CD4-positive, alpha-beta T cell treated with Interleukin-10 for 1 hour (primary cell): Measurements from ENCODE around the gene SPTBN1.

Experiments used
- DNase-seq: peaks from one replicate; pipeline ENCODE4 v3.0.0-alpha.2; 2020

SPTBN1 gene

DNA sequence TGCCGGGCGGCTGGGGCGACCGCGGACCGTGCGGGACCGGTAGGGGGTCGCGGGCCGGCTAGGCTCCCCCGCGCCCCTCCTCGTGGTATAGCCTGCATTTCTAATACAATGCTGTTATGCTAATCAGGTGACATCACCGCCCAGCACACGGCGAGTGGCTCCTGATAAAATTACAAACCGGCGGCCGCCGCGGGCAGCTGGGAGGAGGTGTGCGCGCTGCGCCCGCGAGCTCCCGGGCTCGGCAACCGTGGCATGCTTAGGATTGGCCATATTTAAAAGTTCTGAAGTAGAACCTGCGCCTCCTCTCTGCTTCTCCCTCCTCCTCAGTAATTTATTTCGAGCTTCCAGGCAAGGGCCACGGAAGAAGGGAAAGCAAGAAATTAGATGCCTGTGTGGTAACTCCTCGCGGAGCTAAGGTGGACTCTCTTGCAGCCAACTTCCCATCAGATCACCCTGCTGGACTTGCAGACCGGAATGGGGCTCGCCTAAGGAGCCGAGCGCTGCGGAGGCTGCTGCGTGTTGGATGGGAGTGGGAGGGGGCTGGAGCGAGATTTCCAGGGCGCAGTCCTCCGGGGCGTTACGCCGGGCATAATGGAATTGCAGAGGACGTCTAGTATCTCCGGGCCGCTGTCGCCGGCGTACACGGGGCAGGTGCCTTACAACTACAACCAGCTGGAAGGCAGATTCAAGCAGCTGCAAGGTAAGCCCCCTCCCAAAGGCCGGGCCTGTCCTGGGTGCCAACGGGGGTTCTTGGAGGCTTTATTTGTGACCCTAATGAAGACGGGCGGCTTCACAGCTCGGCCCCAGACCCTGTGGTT, 102.3 kb downstream of the SPTBN1 start:
- peak; percentile 78 for DNase-seq

DNA sequence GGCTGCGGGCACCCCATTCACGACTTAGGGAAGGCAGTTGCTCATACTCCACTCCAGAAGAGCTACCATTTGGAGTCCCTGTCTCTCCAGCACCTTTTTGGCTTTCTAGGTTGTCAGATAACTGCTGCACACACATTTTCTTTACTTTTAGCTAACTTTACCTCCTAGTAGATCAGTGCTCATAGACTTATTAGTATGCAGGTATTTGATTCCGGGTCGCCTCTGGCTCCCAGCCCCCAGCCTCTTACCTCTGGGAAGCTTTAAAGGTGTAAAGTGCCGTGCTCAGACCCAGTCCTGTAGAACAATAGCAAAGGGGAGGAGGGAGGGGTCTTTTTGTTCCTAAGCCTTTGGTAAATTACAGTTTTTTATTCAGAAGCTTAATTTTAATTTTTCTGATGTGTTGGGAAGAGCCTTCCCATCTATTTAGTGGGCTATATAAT, 102.9 kb downstream of the SPTBN1 start:
- DNase-seq: no peak

- DNase-seq: no peak
Measured at GRCh38 chr2:54559593-54560145, 103.5 kb downstream of the SPTBN1 start.

- DNase-seq: peak; percentile 64
Measured at GRCh38 chr2:54560146-54560881, 104.2 kb downstream of the SPTBN1 start.

- no peak for DNase-seq
Measured at GRCh38 chr2:54561010-54561409, 104.9 kb downstream of the SPTBN1 start.

- no peak for DNase-seq
Measured at GRCh38 chr2:54564439-54564838, 108.3 kb downstream of the SPTBN1 start.

DNA sequence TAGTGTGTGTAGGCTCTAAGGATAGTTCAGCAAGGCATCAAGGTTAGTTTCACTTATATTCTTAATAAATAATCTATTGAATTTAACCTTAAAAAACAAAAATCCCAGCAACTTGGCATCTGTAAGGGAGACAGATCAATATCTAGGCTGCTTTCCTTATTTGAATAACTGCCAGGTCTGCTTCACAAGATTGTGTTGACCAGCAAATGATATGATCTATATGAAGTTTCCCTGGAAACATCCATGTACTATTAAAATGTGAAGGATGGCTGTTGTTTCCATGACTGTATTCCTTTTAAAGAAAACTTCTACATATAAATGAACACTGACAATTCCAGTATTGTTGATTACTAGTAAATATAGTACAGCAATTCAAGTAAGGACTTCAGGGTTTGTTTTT, 109.4 kb downstream of the SPTBN1 start:
- DNase-seq: no peak

DNA sequence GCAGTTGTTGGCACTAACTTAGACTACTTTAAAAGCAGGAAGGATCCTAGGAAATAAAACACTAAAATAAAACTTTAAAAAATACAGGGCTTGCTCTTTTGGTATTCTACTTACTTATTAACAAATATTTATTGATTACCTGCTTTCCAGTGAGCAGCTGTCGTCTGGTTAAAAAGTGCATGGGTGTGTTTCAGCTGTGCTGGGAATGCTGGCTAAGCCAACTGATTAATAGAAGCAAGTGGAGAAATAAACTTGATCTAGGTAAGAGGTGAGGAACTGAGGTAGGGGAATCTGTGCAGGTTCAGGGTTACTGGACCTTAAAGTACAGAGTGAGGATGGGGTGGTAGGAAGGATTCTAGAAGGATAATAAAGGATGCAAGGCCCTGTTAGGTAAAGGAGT, 110.8 kb downstream of the SPTBN1 start:
- no peak for DNase-seq

DNA sequence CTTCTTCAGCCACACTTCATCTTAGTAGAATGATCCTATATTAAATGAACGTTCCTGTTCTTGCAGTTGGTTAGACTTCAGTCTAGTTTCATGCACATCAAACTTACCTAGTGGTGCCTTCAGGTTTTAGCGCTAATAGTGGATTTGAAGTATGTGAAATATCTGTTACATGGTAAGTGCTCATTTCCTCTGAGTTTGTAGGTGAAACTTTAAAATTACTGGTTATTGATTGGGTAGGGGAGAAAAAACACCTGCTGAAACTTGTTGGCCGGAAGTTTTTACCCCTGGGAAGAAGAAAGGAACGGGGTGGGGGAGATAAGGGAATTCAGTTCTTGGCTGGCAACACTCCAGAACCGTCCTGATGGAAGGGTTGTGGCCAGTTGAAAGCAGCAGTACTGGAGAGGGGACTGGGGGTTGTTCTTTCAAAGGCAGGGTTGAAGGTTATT, 112.8 kb downstream of the SPTBN1 start:
- DNase-seq: peak; percentile 41

GRCh38 chr2:54569745-54570301, 113.7 kb downstream of the SPTBN1 start:
- peak; percentile 57 for DNase-seq

DNA sequence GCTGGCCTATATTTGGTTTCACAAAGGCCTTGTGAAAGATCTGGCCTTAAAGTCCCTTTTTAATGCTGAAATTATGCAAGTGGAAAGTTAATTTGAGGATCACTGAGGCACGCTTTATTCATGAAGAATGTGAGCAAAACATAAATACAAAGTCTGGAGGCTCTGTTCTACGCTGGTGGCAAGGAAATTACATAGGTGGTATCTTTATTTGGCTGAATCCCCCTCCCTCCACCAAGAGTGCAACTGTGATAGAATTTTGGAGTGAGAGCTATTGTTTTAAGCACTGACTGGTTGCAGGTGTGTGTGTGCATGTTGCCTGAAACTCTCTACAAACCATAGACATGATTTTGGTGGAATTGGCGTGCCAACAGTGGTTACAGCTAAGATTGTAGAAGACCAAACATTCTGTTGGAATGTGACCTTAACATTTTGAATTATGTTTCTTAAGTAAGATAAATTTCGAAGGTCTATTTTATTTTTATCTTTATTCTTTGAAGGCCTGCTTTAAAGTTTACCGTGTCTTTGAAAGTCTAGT, 114.3 kb downstream of the SPTBN1 start:
- no peak for DNase-seq

DNA sequence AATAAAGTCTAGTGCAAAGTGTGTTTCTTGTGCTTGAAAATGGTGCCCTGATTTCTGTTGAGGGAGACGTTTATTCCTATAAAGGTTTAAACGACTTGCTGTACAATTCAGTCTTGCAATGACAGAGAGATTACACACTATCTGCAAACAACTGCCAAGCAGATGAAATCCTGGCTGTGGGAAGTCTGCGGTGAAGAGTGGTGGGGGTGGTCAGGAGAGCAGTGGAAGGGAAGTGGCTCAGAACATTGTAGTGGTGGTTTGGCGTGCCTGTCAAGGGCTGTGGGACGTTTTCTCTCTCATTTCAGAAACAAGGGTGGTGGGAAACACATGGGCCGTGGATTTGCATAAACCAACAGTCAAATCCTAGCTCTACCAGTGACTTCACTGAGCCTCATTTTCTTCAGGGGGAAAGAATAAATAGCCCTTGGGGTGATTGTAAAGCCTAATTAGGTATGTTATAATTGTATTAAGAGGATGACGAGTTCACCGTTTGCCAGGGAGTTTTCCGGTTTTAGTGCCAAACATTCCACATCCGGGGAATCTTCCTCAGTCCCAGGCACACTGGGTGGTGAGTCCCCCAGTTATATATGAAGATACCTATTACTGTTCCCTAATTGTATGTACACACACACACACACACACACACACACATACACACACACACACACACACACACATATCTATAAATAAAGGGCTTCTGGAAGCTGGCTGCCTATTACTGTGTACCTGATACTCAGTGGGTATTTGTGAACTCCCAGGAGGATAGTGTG, 115.0 kb downstream of the SPTBN1 start:
- DNase-seq: peak; percentile 73

GRCh38 chr2:54572262-54572635, 116.1 kb downstream of the SPTBN1 start:
- peak; percentile 67 for DNase-seq

DNA sequence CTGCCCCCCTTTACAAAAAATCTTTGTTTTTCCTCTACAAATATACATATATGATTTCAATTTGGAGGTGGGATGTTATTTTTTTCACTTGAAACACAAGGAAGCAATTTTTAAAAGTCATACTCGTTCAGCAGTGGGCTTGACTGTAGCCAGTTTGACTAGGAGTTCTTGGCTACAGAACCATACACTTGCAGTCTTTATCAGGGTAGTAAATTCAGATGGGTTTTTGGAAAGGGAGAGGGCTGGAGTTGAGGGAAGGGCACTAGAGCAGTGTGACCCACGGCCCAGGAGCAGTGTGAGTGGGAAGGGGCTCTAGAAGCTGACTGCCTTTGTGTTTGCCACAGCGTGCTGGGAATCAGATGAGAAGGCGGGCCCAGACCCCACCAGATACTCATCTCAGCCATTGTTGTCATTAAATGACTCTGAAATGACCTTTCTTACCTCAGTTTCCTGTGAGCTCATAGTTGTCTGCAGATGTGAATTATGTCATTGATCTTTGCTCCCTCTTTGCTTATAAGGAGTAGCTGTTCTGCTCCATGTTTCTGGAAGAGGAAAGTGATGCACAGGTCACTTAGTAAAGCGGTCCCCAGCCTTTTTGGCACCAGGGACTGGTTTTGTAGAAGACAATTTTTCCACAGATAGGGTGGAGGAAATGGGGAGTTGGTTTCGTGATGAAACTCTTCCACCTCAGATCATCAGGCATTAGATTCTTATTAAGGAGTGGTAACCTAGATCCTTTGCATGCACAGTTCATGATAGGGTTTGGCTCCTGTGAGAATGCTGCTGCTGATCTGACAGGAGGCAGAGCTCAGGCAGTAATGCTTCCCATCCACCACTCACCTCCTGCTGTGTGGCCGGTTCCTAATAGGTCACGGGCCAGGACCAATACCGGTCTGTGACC, 116.8 kb downstream of the SPTBN1 start:
- DNase-seq: peak; percentile 69

- DNase-seq: no peak
Measured at GRCh38 chr2:54573537-54573919, 117.4 kb downstream of the SPTBN1 start.

GRCh38 chr2:54574107-54574859, 118.2 kb downstream of the SPTBN1 start:
- DNase-seq: peak; percentile 86

- no peak for DNase-seq
Measured at GRCh38 chr2:54574860-54575247, 118.7 kb downstream of the SPTBN1 start.

DNA sequence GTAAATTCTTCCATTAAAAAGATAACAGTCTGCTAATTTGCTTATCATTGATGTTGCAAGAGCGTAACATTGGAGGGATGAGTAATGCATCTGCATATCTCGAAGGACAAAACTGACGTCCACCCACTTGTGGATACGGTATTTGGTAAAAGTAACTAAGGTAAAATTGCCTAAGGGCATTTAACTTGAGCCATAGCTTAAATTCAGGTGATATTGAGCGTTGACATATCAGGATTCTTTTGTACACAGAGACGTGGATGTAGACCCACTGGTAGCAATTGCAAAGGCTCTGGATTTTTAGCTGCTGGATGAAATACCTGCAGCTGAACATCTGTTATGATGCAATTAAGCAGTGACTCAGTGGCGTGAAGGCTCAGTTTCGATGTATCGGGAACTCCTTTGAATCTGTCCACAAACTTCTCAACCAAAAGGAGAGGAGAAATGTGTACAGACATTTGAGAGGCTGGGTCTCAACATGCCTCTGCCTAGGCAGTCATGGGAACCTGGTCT, 119.3 kb downstream of the SPTBN1 start:
- DNase-seq: no peak

DNA sequence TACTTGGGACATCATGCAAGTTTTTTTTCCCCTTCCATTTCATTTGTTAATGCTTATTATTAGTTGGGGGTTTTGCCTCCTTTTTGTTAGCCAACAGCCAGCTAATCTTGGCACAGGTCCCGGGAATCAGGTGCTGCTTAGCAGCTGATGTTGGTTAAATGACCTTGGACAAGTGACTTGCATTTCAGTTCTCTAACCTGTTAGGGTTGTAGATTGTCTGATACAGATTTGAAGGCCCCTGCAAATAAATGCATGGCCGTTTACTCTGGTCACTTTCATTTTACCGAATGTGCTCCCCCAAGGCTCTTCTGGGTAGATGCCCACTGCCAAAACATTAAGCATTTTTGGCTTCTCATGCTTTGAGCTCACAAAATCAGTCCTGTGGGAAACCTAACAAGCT, 120.9 kb downstream of the SPTBN1 start:
- DNase-seq: no peak

DNA sequence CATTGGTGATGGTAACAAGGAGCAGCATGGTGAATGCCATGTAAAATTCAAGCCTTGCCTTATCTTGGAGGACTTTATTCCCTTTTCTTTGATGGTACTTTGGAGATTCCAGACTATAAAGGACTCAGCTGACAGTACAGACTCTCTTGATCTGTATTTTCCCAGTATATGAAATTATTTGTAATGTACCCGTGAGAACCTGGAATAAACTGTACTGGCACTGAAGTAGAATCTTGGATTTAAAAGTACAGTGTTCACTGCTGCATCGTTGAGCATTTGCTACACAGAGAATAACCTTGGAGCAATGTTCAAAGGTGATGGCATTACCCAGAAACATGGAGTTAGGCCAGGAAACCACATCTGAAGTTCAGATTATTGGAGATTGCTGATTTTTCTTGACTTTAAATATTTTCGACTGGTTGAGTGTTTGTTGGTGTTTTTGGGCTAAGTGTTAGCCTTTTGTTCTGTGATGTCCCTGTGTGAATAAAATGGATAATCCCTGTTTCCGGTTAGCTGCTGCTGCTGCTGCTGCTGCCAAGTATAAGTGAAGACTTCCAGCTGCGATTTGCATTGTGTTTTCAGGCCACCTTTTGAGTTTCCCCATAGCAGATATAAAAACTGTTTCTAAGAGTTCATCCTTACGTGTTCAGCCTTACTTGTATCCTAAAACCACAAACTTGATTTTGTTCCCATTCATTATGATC, 122.0 kb downstream of the SPTBN1 start:
- no peak for DNase-seq
